GM12875 (cell line): ENCODE results near the gene ZNF775.

Experiments used
- H3K4me3 ChIP-seq: one replicate; pipeline ENCODE4 v1.5.1; 2011; ENCODE audit warnings: low read depth, low read length, control low read depth
- TF ChIP-seq, protein P1 (sequence below): IDR thresholded peaks from 2 replicates; pipeline ENCODE4 v1.5.1; 2011; ENCODE audit warnings: low read depth, mild to moderate bottlenecking, control low read depth, inconsistent platforms, low read length, moderate library complexity, borderline replicate concordance; ENCODE audit not compliant: insufficient read depth

ZNF775 gene

DNA sequence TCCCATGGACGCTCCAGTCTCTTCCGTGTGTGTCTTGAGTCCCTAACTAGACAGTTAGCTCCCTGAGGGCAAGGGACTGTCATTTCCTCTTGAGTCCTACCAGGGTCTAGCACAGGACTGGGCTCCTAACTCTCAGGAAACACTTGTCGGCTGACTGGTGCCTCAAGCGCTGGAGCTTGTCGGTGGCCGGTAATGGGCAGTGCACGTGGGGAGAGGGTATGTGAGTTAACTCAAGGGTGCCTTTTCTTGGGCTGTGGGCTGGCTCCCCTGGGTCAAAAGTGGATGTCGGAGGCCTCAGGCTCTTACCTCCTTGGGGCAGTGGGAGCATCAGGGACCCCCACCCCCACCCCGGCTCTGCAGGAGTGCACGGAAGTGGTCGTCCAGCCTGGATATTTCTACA lies 32.9 kb downstream of the ZNF775 start:
- TF ChIP-seq, protein P1, sequence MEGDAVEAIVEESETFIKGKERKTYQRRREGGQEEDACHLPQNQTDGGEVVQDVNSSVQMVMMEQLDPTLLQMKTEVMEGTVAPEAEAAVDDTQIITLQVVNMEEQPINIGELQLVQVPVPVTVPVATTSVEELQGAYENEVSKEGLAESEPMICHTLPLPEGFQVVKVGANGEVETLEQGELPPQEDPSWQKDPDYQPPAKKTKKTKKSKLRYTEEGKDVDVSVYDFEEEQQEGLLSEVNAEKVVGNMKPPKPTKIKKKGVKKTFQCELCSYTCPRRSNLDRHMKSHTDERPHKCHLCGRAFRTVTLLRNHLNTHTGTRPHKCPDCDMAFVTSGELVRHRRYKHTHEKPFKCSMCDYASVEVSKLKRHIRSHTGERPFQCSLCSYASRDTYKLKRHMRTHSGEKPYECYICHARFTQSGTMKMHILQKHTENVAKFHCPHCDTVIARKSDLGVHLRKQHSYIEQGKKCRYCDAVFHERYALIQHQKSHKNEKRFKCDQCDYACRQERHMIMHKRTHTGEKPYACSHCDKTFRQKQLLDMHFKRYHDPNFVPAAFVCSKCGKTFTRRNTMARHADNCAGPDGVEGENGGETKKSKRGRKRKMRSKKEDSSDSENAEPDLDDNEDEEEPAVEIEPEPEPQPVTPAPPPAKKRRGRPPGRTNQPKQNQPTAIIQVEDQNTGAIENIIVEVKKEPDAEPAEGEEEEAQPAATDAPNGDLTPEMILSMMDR: no peak
- H3K4me3 ChIP-seq: no peak overlapping the region

DNA sequence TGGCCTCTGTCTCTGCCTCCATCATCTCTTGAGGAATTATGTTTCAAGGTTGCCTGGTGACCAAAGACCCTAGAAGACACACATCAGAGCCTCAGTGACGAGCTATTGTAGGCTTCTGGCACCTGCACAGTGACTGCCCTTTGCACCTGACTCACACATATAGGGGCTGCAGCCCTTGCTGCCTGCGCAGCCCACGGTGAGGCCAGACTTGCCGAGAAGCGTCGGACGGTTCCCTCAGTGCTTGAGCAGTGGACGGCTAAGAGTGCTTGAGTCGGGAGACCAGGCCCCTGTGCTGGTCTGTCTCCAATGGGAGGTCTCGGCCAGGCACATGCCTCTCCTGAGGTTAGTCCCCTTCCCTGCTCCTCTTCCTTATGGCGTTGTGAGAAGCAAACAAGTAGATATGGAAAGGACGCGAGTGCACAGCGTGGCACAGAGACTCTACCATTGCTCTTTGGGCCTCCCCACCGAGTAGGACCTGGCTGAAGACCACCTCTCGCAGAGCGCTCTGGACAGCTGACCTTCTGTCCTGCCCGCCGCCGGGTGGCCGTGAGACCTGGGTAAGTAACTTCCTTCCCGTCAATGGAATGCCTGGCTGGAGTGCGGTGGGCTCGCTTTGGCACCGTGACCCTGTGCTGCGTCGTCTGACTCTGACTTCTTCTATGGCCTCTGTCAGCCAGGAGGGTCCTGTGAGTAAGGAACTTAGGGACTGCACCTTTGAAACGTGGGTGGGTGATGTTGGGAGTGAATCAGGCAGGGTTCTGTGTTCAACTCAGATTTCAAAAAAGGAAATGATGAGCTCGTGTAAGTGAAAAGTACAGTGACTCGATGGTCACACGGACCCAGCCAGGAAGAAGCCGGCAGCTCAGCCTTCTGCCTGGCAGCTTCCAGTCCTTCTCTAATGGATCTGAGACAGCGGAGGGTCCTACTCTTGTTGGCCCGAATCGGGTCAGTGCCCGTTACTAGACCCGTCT lies 33.7 kb downstream of the ZNF775 start:
- no peak overlapping the region for H3K4me3 ChIP-seq
- TF ChIP-seq, protein P1: no peak

DNA sequence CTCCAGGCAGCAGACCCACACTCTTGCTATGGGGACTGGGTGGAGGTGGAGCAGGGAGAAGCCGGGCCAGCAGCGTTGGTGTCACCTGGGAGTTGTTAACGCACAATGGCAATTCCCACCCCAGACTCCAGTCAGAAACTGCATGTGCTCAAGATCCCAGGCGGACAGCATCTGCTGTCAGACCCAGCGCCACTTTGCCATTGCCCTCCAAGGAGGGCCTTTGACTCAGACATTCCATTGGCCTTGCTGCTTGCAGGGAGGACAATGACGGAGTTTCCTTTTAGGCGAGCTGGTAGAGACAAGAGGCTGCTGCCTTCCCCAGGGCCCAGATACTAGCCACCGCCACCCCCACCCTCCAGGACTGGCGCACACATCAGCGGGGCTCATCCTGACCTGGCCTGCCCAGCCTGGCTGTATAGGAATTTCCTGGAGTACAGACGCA lies 34.5 kb downstream of the ZNF775 start:
- no peak overlapping the region for H3K4me3 ChIP-seq

DNA sequence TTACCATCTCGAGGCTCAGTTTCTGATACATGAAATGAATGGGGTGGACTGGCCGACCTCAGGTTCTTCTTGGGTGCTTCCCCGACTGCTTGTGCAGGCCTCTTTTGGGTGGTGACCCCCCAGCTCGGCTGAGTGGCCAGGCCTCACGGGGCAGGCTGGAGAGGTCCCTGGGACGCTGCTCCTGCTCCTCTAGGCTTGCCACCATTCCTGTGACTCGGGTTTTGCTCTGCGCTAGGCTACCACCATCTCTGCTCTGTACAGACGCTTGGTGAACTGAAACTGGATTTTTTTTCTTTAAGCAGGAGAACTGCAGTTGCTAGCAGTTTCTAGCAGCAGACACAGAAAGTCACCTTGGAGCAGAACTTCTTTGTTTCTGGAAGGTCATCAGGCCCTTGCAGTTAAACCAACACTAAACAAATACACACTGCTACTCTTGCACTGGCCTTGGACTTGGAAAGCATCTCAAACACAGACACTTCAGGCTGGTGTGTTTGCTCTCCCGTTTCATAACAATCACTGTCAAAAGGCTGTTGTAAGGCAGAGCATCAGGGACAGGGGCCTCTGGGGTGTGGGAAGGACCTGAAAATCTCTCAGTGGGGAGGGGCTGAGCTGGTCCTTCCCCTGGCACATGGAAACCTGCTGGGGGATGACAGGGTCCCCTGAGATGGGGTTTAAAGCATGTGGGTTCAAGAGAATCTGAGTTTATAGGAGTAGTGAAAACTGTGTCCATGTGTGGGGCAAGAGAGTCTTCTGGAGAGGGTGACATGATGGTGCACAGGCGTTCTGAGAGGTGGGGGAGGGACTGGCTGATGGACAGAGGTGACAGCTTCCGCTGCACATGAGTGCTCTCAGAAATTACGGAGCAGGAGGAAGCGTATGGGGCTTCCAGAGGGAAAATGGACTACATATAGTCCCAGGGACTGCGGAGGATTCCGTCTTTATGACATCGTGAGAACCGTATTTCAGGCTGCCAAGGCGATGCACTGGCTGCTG lies 36.3 kb downstream of the ZNF775 start:
- TF ChIP-seq, protein P1: no peak
- no peak overlapping the region for H3K4me3 ChIP-seq

More for the DNA sequence above, 34.5 kb downstream of the ZNF775 start:
- TF ChIP-seq, protein P1: no peak

DNA sequence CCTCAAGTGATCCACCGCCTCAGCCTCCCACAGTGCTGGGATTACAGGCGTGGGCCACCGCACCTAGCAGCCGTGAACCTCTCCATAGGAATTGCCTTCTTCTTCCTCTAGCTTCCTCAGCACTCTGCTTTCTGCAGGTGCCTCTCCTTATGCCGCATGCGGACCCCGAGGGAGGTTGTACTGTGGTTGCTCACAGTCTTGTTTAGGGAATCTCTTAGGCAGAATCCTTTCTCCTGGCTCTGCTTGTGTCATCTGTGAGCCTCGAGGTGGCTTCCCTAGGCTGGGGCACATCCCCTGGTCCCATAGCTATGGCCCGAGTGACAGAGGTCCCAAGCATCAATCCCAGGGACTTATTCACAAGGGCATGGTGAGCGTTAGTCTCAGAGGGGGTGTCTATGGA lies 38.1 kb downstream of the ZNF775 start:
- H3K4me3 ChIP-seq: no peak overlapping the region
- TF ChIP-seq, protein P1: no peak

DNA sequence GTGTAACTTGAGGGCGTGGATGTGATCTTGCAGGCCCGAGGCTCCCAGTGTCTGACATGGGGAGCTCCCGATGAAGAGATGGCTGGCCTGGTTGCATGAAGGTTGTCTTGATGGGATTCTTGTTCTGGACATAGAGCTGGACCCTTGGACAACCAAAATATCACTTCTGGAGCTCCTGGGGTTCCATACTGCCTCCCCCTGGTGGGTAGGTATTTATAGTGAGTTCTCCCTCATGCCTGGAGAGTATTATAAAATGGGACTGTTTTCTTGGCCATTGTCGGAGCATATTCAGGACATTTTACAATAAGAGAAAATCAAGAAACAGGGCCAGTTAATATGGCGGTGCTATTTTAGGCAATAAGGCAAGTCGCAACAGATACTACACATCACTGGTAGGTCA lies 38.7 kb downstream of the ZNF775 start:
- no peak overlapping the region for H3K4me3 ChIP-seq

More for the DNA sequence above, 38.7 kb downstream of the ZNF775 start:
- TF ChIP-seq, protein P1: no peak
